Nephron progenitor cell (in vitro differentiated cells): Measurements from ENCODE around the gene CLPSL1.

Experiments
- DNase-seq: peaks from one replicate; pipeline ENCODE4 v3.0.0; 2021
- H3K27ac Mint-ChIP-seq: 2 replicates; pipeline ENCODE4 v1.8.0; 2021; ENCODE audit warnings: mild to moderate bottlenecking, moderate library complexity, mixed read lengths
- H3K27me3 Mint-ChIP-seq: 2 replicates; pipeline ENCODE4 v1.8.0; 2021; ENCODE audit warnings: mild to moderate bottlenecking, low read depth, mixed read lengths; ENCODE audit not compliant: poor library complexity
- H3K36me3 Mint-ChIP-seq: 2 replicates; pipeline ENCODE4 v1.8.0; 2021; ENCODE audit warnings: low read depth, mixed read lengths
- H3K4me1 Mint-ChIP-seq: 2 replicates; pipeline ENCODE4 v1.8.0; 2021; ENCODE audit warnings: mixed read lengths
- H3K4me3 Mint-ChIP-seq: 2 replicates; pipeline ENCODE4 v1.8.0; 2021; ENCODE audit warnings: mild to moderate bottlenecking, moderate library complexity, mixed read lengths
- H3K9me3 Mint-ChIP-seq: 2 replicates; pipeline ENCODE4 v1.8.0; 2021; ENCODE audit warnings: mild to moderate bottlenecking, moderate library complexity, mixed read lengths
- CTCF ChIP-seq: fragments of 200-600 bp; sonication (generic); IDR thresholded peaks from 2 replicates; pipeline ENCODE4 v1.5.0; 2021; ENCODE audit warnings: antibody characterized with exemption

Gene CLPSL1

GRCh38 chr6:35804996-35805736 is 24.3 kb downstream of the CLPSL1 start, which contains the start of gene LHFPL5:
Gene LHFPL5, plus strand, starts transcription at chr6:35805352. Its CDS starts 319 bp downstream, at chr6:35805671.
- no peaks in the 10 kb centered on the region for H3K9me3 Mint-ChIP-seq
- peak; percentile 93 for DNase-seq
- no peaks in the 10 kb centered on the region for H3K4me1 Mint-ChIP-seq
- H3K36me3 Mint-ChIP-seq, result no peaks in the 10 kb centered on the region
- TF ChIP-seq CTCF, result no peak
- H3K27me3 Mint-ChIP-seq, result peaks cover 23% of the 10 kb centered on the region
- H3K4me3 Mint-ChIP-seq, result peak within 1 kb of the TSS; percentile 78
- no peak within 1 kb of the TSS for H3K27ac Mint-ChIP-seq

- peaks cover 18% of the 10 kb centered on the region for H3K27me3 Mint-ChIP-seq
- H3K36me3 Mint-ChIP-seq, result no peaks in the 10 kb centered on the region
- no peak overlapping the region for H3K4me3 Mint-ChIP-seq
- no peak overlapping the region for H3K27ac Mint-ChIP-seq
- no peaks in the 10 kb centered on the region for H3K9me3 Mint-ChIP-seq
- no peak for TF ChIP-seq CTCF
- peaks cover 7% of the 10 kb centered on the region for H3K4me1 Mint-ChIP-seq
- no peak for DNase-seq
These were observed 27.9 kb downstream of the CLPSL1 start for GRCh38 chr6:35808688-35809087.

- Mint-ChIP-seq H3K4me1 (peaks cover 7% of the 10 kb centered on the region), H3K36me3 (no peaks in the 10 kb centered on the region), H3K27ac (no peak overlapping the region), H3K27me3 (peaks cover 19% of the 10 kb centered on the region), H3K9me3 (no peaks in the 10 kb centered on the region), H3K4me3 (no peak overlapping the region)
- TF ChIP-seq CTCF, result no peak
- no peak for DNase-seq
These were observed 29.0 kb downstream of the CLPSL1 start for GRCh38 chr6:35809809-35810208.

GRCh38 chr6:35810971-35811698 is 30.3 kb downstream of the CLPSL1 start:
- no peaks in the 10 kb centered on the region for H3K36me3 Mint-ChIP-seq
- H3K4me1 Mint-ChIP-seq, result peaks cover 7% of the 10 kb centered on the region
- H3K27me3 Mint-ChIP-seq, result peaks cover 23% of the 10 kb centered on the region
- no peak for TF ChIP-seq CTCF
- H3K4me3 Mint-ChIP-seq, result no peak overlapping the region
- H3K9me3 Mint-ChIP-seq, result peaks cover 4% of the 10 kb centered on the region
- no peak overlapping the region for H3K27ac Mint-ChIP-seq
- DNase-seq, result no peak

- no peak for TF ChIP-seq CTCF
- H3K9me3 Mint-ChIP-seq, result peaks cover 9% of the 10 kb centered on the region
- H3K4me3 Mint-ChIP-seq, result no peak overlapping the region
- peaks cover 7% of the 10 kb centered on the region for H3K4me1 Mint-ChIP-seq
- no peaks in the 10 kb centered on the region for H3K36me3 Mint-ChIP-seq
- no peak for DNase-seq
- no peak overlapping the region for H3K27ac Mint-ChIP-seq
- H3K27me3 Mint-ChIP-seq, result peaks cover 22% of the 10 kb centered on the region
These were observed 30.8 kb downstream of the CLPSL1 start for GRCh38 chr6:35811699-35811995.

- Mint-ChIP-seq H3K36me3 (no peaks in the 10 kb centered on the region), H3K4me3 (no peak overlapping the region), H3K4me1 (no peaks in the 10 kb centered on the region), H3K9me3 (peaks cover 23% of the 10 kb centered on the region), H3K27ac (no peak overlapping the region), H3K27me3 (peaks cover 16% of the 10 kb centered on the region)
- TF ChIP-seq CTCF, result no peak
- DNase-seq, result no peak
These were observed 36.7 kb downstream of the CLPSL1 start for GRCh38 chr6:35817515-35817914.
